Activated naive CD8-positive, alpha-beta T cell treated with anti-CD3 and anti-CD28 coated beads, Interleukin-2, amount 50 U/mL, for 24 hours (primary cell): ENCODE measurements around the gene DSG3.

Source experiments
- ATAC-seq: fragments of 150-1000 bp; cut with Tn5 transposase; one replicate; pipeline ENCODE4 v1.10.0; 2021
- DNase-seq: peaks from one replicate; pipeline ENCODE4 v3.0.0; 2021
- H3K27ac Mint-ChIP-seq: one replicate; pipeline ENCODE4 v1.8.0; 2021; ENCODE audit warnings: mild to moderate bottlenecking, mixed read lengths
- H3K27me3 Mint-ChIP-seq: one replicate; pipeline ENCODE4 v1.8.0; 2021; ENCODE audit warnings: mixed read lengths
- H3K36me3 Mint-ChIP-seq: one replicate; pipeline ENCODE4 v1.8.0; 2021; ENCODE audit warnings: low read depth, mixed read lengths
- H3K4me1 Mint-ChIP-seq: one replicate; pipeline ENCODE4 v1.8.0; 2021; ENCODE audit warnings: mixed read lengths
- H3K4me3 Mint-ChIP-seq: one replicate; pipeline ENCODE4 v1.8.0; 2021; ENCODE audit warnings: mild to moderate bottlenecking, moderate library complexity, mixed read lengths
- H3K9me3 Mint-ChIP-seq: one replicate; pipeline ENCODE4 v1.8.0; 2021; ENCODE audit warnings: mixed read lengths

Gene DSG3, protein sequence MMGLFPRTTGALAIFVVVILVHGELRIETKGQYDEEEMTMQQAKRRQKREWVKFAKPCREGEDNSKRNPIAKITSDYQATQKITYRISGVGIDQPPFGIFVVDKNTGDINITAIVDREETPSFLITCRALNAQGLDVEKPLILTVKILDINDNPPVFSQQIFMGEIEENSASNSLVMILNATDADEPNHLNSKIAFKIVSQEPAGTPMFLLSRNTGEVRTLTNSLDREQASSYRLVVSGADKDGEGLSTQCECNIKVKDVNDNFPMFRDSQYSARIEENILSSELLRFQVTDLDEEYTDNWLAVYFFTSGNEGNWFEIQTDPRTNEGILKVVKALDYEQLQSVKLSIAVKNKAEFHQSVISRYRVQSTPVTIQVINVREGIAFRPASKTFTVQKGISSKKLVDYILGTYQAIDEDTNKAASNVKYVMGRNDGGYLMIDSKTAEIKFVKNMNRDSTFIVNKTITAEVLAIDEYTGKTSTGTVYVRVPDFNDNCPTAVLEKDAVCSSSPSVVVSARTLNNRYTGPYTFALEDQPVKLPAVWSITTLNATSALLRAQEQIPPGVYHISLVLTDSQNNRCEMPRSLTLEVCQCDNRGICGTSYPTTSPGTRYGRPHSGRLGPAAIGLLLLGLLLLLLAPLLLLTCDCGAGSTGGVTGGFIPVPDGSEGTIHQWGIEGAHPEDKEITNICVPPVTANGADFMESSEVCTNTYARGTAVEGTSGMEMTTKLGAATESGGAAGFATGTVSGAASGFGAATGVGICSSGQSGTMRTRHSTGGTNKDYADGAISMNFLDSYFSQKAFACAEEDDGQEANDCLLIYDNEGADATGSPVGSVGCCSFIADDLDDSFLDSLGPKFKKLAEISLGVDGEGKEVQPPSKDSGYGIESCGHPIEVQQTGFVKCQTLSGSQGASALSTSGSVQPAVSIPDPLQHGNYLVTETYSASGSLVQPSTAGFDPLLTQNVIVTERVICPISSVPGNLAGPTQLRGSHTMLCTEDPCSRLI

DNA sequence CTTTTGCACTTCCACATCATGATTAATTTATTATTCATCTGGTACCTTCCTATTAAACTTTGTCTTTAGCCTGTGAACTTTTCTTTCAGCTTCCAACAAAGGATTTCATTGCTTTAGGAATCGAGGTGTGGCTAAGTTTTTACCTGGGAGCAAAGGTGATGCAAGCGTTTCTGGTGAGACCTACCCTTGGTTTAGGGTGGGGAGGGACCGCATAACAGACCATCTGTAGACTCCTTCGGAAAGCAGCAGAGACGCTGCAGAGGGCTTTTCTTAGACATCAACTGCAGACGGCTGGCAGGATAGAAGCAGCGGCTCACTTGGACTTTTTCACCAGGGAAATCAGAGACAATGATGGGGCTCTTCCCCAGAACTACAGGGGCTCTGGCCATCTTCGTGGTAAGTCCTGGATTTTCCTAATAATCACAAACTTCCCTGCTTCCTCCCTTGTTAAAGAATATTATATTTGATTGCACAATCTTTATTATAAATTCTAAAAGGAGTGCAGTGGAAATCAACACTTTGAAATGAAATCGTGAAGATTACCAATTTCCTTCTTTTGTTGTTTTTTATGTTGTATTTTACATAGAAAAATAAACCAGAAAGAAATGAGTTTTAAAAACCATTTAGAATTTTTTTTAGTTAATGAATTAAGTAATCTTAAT lies at the start of gene DSG3:
DSG3 (plus strand) TSS at position 212 of the 662 bp plus-strand sequence; CDS start at position 349, 137 bp downstream.
- H3K27ac Mint-ChIP-seq, result no peak within 1 kb of the TSS
- no peaks in the 10 kb centered on the region for H3K27me3 Mint-ChIP-seq
- H3K36me3 Mint-ChIP-seq, result no peaks in the 10 kb centered on the region
- no peak for DNase-seq
- H3K4me3 Mint-ChIP-seq, result no peak within 1 kb of the TSS
- no peaks in the 10 kb centered on the region for H3K4me1 Mint-ChIP-seq
- no peak for ATAC-seq
- H3K9me3 Mint-ChIP-seq, result no peaks in the 10 kb centered on the region

DNA sequence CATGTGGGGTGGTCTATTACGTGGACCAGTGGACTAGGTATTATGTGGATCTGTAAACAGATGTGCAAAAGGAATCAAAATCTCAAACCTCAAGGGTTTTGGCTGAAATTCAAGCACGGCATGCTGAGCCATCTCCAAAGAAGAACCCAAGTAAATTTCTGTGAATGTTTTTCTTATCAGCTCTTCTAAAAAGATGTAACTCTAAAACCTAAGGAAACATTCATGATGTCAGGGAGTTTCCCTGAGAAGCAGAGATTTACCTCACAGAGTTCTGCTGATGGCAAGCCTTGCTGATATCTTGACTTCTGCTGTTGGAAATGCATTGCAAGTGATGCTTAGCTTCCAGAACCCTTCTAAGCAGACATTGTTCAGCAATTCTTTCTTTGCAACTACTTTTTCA lies 49.4 kb upstream of the DSG3 start:
- Mint-ChIP-seq H3K4me1 (no peaks in the 10 kb centered on the region), H3K4me3 (no peak overlapping the region), H3K27ac (no peak overlapping the region), H3K36me3 (no peaks in the 10 kb centered on the region), H3K27me3 (no peaks in the 10 kb centered on the region), H3K9me3 (no peaks in the 10 kb centered on the region)
- ATAC-seq, result no peak
- DNase-seq, result no peak

DNA sequence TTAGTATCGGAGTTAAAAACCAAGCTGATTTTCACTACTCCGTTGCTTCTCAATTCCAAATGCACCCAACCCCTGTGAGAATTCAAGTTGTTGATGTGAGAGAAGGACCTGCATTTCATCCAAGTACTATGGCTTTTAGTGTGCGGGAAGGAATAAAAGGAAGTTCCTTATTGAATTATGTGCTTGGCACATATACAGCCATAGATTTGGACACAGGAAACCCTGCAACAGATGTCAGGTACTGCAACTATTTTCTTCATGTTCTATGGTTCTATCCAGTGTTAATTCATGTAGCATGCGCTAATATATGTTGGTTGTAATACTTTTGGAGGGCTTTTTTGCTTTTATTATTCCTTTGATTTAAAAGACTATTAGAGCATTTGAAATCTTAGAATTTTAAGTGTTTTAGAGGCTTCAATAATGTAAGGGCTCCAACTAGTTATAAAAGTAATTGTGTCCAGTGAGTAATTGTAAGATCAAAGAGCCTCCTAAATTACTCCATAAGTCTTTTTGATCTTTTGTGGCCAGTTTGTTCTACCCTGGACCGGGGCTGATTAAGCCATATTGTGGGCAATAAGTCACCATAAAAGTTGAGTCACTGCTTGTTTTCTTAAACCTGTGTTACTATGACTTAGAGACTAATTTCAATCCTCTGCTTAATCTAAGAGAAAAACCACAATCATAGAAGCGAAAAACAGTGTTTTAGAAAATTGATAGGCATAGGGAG lies 48.1 kb upstream of the DSG3 start:
- no peaks in the 10 kb centered on the region for H3K36me3 Mint-ChIP-seq
- H3K4me3 Mint-ChIP-seq, result no peak overlapping the region
- H3K27ac Mint-ChIP-seq, result no peak overlapping the region
- H3K9me3 Mint-ChIP-seq, result no peaks in the 10 kb centered on the region
- ATAC-seq (no peak), DNase-seq (no peak)
- no peaks in the 10 kb centered on the region for H3K27me3 Mint-ChIP-seq
- no peaks in the 10 kb centered on the region for H3K4me1 Mint-ChIP-seq

DNA sequence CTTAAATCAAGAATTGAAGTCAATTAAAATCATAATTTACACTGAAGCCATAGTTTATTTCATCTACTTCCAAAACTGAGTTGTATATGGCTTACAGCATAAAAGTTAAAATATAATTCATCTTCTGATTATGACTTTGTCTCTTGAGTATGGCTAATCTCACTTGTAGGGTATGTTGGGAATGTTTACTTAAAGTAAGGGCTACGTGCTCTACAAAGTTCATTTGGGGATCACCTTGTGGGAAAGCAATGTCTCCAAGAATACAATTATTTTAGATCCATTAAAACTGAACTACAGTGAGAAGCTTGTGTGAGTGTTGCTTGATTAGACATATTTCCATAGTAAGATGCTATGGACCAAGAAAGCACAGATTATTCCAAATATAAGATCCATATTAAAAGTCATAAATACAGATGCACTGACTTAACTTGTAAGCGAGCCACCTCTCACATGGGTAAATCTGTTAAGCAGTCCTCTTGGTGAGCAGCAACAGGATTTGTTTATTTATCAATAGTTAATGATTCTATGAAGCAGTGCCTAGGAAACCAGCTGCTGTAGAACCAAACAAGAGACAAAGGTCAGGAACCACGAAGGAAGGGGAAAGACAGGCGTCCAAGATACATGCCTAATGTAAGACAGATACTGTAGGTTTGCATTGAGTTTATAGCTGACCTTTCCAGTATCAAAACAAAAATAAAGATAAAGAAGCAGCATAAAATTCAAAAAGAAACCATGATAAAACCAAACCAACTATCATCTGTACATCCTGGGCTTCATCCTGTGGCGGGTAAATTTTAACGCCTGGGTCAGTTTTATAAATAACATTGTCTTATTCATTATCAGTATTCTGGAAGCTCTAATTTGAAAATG lies 46.1 kb upstream of the DSG3 start:
- Mint-ChIP-seq H3K4me1 (no peaks in the 10 kb centered on the region), H3K9me3 (no peaks in the 10 kb centered on the region), H3K36me3 (no peaks in the 10 kb centered on the region), H3K27me3 (no peaks in the 10 kb centered on the region), H3K27ac (no peak overlapping the region), H3K4me3 (no peak overlapping the region)
- no peak for ATAC-seq
- DNase-seq, result no peak

DNA sequence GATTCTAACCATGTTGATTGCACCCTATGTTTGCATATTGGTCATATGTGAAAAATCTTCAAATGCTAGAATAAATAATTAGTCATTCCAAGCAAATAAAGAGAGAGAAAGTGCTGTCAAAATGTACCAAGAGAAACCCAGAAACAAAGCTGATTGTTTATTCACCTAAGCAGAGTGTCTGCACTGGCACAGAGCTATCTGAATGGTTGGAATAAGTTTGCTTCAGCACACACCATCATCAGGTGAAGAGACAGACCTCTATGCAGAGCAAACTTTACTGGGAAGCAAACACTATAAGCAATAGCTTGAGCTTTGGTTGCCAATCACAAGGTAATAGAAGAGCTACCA lies 45.5 kb upstream of the DSG3 start:
- DNase-seq (no peak), ATAC-seq (no peak)
- Mint-ChIP-seq H3K27ac (no peak overlapping the region), H3K9me3 (no peaks in the 10 kb centered on the region), H3K27me3 (no peaks in the 10 kb centered on the region), H3K4me1 (no peaks in the 10 kb centered on the region), H3K4me3 (no peak overlapping the region), H3K36me3 (no peaks in the 10 kb centered on the region)

DNA sequence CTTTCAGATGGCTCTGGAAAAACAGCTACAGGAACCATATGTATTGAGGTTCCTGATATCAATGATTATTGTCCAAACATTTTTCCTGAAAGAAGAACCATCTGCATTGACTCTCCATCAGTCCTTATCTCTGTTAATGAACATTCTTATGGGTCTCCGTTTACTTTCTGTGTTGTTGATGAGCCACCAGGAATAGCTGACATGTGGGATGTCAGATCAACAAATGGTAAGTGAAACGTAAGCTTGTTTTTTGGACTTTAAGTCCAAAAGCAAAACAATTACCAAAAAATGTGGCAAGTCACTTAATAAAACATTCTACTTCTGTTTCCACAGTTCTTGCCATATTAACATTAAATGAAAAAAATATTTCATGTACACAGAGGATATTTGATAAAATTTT lies 44.1 kb upstream of the DSG3 start:
- no peak for ATAC-seq
- H3K36me3 Mint-ChIP-seq, result no peaks in the 10 kb centered on the region
- H3K27me3 Mint-ChIP-seq, result no peaks in the 10 kb centered on the region
- no peaks in the 10 kb centered on the region for H3K9me3 Mint-ChIP-seq
- DNase-seq, result no peak
- H3K4me1 Mint-ChIP-seq, result no peaks in the 10 kb centered on the region
- no peak overlapping the region for H3K4me3 Mint-ChIP-seq
- H3K27ac Mint-ChIP-seq, result no peak overlapping the region

DNA sequence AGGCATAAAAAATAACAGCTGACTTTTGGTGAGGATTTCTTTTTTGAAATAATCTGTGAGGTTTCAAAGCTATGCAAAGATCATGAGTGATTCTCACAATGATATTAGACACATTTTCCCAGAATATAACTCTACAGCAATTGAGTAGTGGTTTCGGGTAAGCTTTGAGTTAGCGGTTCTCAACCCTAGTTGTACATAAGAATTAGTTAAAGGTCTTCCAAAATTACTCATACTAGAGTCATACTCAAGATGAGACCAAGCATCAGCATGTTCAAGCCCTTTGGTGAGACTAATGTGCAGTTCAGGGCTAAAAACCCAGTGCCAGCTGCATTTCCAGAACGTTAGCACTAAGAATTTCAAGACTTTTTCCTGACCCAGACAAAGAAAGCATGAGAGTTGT lies 39.9 kb upstream of the DSG3 start:
- no peak overlapping the region for H3K4me3 Mint-ChIP-seq
- no peaks in the 10 kb centered on the region for H3K36me3 Mint-ChIP-seq
- DNase-seq, result no peak
- H3K27me3 Mint-ChIP-seq, result no peaks in the 10 kb centered on the region
- H3K4me1 Mint-ChIP-seq, result no peaks in the 10 kb centered on the region
- H3K9me3 Mint-ChIP-seq, result no peaks in the 10 kb centered on the region
- H3K27ac Mint-ChIP-seq, result no peak overlapping the region
- ATAC-seq, result no peak

DNA sequence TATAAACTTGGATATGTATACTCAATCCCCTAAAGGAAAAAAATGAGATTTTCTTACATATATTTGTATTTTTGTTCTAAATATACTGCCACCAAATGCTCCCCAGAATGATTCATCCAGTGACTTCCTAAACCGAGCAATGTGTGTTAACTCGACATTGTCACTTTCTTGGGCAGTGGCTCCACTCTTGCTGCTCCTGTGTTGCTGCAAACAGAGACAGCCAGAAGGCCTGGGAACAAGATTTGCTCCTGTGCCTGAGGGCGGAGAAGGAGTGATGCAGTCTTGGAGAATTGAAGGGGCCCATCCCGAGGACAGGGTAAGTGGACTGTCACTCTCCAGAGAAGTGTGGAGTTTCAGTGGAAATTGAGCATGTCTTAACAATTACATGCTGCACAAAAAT lies 38.3 kb upstream of the DSG3 start:
- DNase-seq, result no peak
- no peaks in the 10 kb centered on the region for H3K27me3 Mint-ChIP-seq
- no peaks in the 10 kb centered on the region for H3K4me1 Mint-ChIP-seq
- no peak for ATAC-seq
- no peak overlapping the region for H3K4me3 Mint-ChIP-seq
- no peak overlapping the region for H3K27ac Mint-ChIP-seq
- H3K9me3 Mint-ChIP-seq, result no peaks in the 10 kb centered on the region
- H3K36me3 Mint-ChIP-seq, result no peaks in the 10 kb centered on the region

DNA sequence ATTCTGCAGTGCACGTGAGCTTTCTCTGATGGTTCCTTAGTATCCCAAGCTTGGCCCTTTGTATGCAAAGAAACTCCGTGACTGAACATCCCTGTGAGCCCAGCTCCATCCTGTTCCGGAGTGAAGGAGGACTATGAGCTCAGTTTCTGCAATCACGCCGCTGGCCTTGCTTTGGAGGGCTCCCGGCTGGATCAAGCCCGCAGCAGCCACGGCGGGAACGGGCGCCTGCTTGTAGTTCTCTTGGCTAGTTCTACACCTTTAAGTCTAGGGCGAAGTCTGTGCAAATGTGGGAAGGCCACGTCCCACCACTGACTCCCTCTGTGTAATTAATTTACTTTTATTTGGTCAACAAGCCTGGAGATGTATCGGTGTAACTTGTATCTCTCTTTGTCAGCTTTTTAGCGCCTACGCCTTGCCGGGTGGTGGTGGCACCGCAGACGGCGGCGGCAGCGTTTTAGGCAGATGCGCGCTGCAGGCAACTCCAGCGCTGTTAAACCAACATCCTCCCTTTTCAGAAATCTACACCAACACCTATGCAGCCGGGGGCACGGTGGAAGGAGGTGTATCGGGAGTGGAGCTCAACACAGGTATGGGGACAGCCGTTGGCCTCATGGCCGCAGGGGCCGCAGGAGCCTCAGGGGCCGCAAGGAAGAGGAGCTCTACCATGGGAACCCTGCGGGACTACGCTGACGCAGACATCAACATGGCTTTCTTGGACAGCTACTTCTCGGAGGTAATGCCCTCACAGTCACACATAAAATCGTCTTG lies 36.6 kb upstream of the DSG3 start:
- Mint-ChIP-seq H3K4me1 (no peaks in the 10 kb centered on the region), H3K36me3 (no peaks in the 10 kb centered on the region), H3K27ac (no peak overlapping the region), H3K4me3 (no peak overlapping the region), H3K9me3 (no peaks in the 10 kb centered on the region), H3K27me3 (no peaks in the 10 kb centered on the region)
- DNase-seq (no peak), ATAC-seq (no peak)

DNA sequence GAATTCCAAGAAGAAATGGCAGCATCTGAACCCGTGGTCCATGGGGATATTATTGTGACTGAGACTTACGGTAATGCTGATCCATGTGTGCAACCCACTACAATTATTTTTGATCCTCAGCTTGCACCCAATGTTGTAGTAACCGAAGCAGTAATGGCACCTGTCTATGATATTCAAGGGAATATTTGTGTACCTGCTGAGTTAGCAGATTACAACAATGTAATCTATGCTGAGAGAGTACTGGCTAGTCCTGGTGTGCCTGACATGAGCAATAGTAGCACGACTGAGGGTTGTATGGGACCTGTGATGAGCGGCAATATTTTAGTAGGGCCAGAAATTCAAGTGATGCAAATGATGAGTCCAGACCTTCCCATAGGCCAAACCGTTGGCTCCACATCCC lies 34.4 kb upstream of the DSG3 start:
- H3K27ac Mint-ChIP-seq, result no peak overlapping the region
- H3K36me3 Mint-ChIP-seq, result no peaks in the 10 kb centered on the region
- ATAC-seq, result no peak
- no peaks in the 10 kb centered on the region for H3K27me3 Mint-ChIP-seq
- no peak for DNase-seq
- no peak overlapping the region for H3K4me3 Mint-ChIP-seq
- no peaks in the 10 kb centered on the region for H3K4me1 Mint-ChIP-seq
- H3K9me3 Mint-ChIP-seq, result peaks cover 3% of the 10 kb centered on the region

DNA sequence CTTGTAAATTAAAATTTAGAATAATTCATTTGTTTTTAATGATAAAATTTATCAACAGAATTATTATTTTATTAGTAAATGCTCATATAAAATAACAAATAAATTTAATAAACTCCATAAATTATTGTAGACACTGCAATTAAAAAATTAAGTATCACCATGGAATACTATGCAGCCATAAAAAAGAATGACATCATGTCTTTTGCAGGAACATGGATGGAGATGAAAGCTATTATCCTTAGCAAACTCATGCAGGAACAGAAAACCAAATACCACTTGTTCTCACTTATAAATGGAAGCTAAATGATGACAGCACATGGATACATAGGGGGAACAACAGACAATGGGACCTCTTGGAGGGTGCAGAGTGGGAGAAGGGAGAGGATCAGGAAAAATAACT lies 29.7 kb upstream of the DSG3 start:
- peaks cover 3% of the 10 kb centered on the region for H3K9me3 Mint-ChIP-seq
- no peak overlapping the region for H3K4me3 Mint-ChIP-seq
- H3K27ac Mint-ChIP-seq, result no peak overlapping the region
- DNase-seq (no peak), ATAC-seq (no peak)
- no peaks in the 10 kb centered on the region for H3K36me3 Mint-ChIP-seq
- no peaks in the 10 kb centered on the region for H3K4me1 Mint-ChIP-seq
- H3K27me3 Mint-ChIP-seq, result no peaks in the 10 kb centered on the region

DNA sequence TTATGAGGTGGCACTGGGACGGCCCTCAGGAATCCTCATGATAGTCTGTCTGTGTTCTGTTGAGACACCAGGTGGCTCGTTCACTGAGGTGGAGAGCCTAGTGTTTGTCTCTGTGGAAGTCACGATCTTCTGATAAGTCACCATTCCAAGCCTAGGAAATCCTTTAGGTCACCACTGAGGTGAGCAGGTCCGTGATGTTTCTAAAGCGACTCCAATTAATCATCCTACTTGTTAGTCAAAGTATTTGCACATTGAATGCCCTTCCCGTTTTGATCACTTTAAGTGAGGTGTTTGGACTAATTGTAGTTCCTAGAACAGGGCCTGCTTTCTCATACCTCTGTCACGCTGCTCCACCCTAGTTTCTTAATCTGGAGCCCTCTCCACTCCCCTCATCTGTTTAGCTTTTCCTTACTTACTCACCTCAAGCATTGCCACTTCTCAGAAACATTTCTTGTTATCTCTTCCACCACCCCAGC lies 28.0 kb upstream of the DSG3 start:
- Mint-ChIP-seq H3K27ac (no peak overlapping the region), H3K36me3 (no peaks in the 10 kb centered on the region), H3K4me3 (no peak overlapping the region), H3K9me3 (peaks cover 3% of the 10 kb centered on the region), H3K27me3 (no peaks in the 10 kb centered on the region), H3K4me1 (no peaks in the 10 kb centered on the region)
- ATAC-seq, result no peak
- DNase-seq, result no peak

DNA sequence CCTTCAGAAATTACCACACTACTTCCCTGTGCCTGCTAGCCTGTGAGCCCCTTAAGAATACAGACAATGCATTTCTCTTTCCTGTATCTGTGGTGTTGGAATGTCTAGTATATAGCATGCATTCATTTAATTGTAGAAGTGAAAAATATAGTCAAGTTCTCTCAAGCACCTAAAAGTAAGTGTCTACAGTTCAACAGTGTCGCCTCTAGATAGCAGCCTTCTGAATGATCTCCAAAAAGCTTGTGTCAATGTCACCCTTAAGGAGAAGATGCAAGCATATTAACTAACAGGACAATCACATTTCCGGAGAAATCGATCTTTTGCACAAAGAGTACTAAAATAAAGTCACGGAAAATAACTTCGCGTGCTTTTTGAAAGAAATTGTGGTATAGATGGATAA lies 27.5 kb upstream of the DSG3 start:
- H3K27ac Mint-ChIP-seq, result no peak overlapping the region
- no peaks in the 10 kb centered on the region for H3K36me3 Mint-ChIP-seq
- ATAC-seq (no peak), DNase-seq (no peak)
- H3K27me3 Mint-ChIP-seq, result no peaks in the 10 kb centered on the region
- peaks cover 3% of the 10 kb centered on the region for H3K9me3 Mint-ChIP-seq
- no peak overlapping the region for H3K4me3 Mint-ChIP-seq
- H3K4me1 Mint-ChIP-seq, result no peaks in the 10 kb centered on the region
